Mononuclear cell (primary cell): Measurements from ENCODE around the gene NTF3. TPM values are rescaled to one million over a fixed set of nuclear protein-coding genes. Genes with fewer than 3 reads are reported as not detected.

Experiments
- H3K27me3 ChIP-seq: 2 replicates; pipeline ENCODE4 v1.6.0; 2011; ENCODE audit warnings: low read length, control low read depth; ENCODE audit not compliant: insufficient read depth
- H3K4me1 ChIP-seq: 2 replicates; pipeline ENCODE4 v1.5.1; 2011; ENCODE audit warnings: mild to moderate bottlenecking, low read length, control low read depth; ENCODE audit not compliant: insufficient read depth
- H3K4me3 ChIP-seq: 2 replicates; pipeline ENCODE4 v1.5.1; 2011; ENCODE audit warnings: mild to moderate bottlenecking, low read length, moderate library complexity
- H3K9me3 ChIP-seq: 2 replicates; pipeline ENCODE4 v1.5.1; 2011; ENCODE audit warnings: low read depth, mild to moderate bottlenecking, control low read depth, low read length
- total RNA-seq: library from RNA; depleted of rRNA; stranded (reverse); fragments of >200 nt; gene quantifications from one replicate; pipeline ENCODE4 v1.2.3, GENCODE V29; 2012

The NTF3 gene
- total RNA-seq, 1 donor: not detected

GRCh38 chr12:5484426-5484825 lies 52.5 kb downstream of the NTF3 start:
- no peaks in the 10 kb centered on the region for H3K27me3 ChIP-seq
- H3K4me3 ChIP-seq: no peak overlapping the region
- no peaks in the 10 kb centered on the region for H3K4me1 ChIP-seq
- no peaks in the 10 kb centered on the region for H3K9me3 ChIP-seq

- Histone ChIP-seq H3K9me3 (no peaks in the 10 kb centered on the region), H3K4me3 (no peak overlapping the region), H3K4me1 (no peaks in the 10 kb centered on the region), H3K27me3 (no peaks in the 10 kb centered on the region)
These were observed 53.5 kb downstream of the NTF3 start for GRCh38 chr12:5485454-5485853.

GRCh38 chr12:5487076-5487475 lies 55.2 kb downstream of the NTF3 start:
- no peaks in the 10 kb centered on the region for H3K27me3 ChIP-seq
- H3K9me3 ChIP-seq: no peaks in the 10 kb centered on the region
- H3K4me3 ChIP-seq: no peak overlapping the region
- H3K4me1 ChIP-seq: no peaks in the 10 kb centered on the region

GRCh38 chr12:5487948-5488625 lies 56.2 kb downstream of the NTF3 start:
- no peak overlapping the region for H3K4me3 ChIP-seq
- H3K27me3 ChIP-seq: no peaks in the 10 kb centered on the region
- H3K4me1 ChIP-seq: no peaks in the 10 kb centered on the region
- no peaks in the 10 kb centered on the region for H3K9me3 ChIP-seq

- H3K4me1 ChIP-seq: no peaks in the 10 kb centered on the region
- H3K9me3 ChIP-seq: no peaks in the 10 kb centered on the region
- H3K27me3 ChIP-seq: no peaks in the 10 kb centered on the region
- H3K4me3 ChIP-seq: no peak overlapping the region
These were observed 56.7 kb downstream of the NTF3 start for GRCh38 chr12:5488626-5488955.

GRCh38 chr12:5489017-5489416 lies 57.1 kb downstream of the NTF3 start:
- Histone ChIP-seq H3K27me3 (no peaks in the 10 kb centered on the region), H3K4me3 (no peak overlapping the region), H3K9me3 (no peaks in the 10 kb centered on the region), H3K4me1 (no peaks in the 10 kb centered on the region)

GRCh38 chr12:5489760-5490406 lies 58.0 kb downstream of the NTF3 start:
- Histone ChIP-seq H3K4me1 (no peaks in the 10 kb centered on the region), H3K4me3 (no peak overlapping the region), H3K9me3 (no peaks in the 10 kb centered on the region), H3K27me3 (no peaks in the 10 kb centered on the region)

GRCh38 chr12:5492562-5492961 lies 60.7 kb downstream of the NTF3 start:
- Histone ChIP-seq H3K4me3 (no peak overlapping the region), H3K9me3 (no peaks in the 10 kb centered on the region), H3K27me3 (no peaks in the 10 kb centered on the region), H3K4me1 (no peaks in the 10 kb centered on the region)

- no peaks in the 10 kb centered on the region for H3K9me3 ChIP-seq
- H3K4me3 ChIP-seq: no peak overlapping the region
- H3K27me3 ChIP-seq: no peaks in the 10 kb centered on the region
- no peaks in the 10 kb centered on the region for H3K4me1 ChIP-seq
These were observed 61.1 kb downstream of the NTF3 start for GRCh38 chr12:5493018-5493417.

- no peak overlapping the region for H3K4me3 ChIP-seq
- no peaks in the 10 kb centered on the region for H3K9me3 ChIP-seq
- H3K4me1 ChIP-seq: no peaks in the 10 kb centered on the region
- H3K27me3 ChIP-seq: no peaks in the 10 kb centered on the region
These were observed 62.4 kb downstream of the NTF3 start for GRCh38 chr12:5494343-5494742.

GRCh38 chr12:5497329-5498053 lies 65.6 kb downstream of the NTF3 start:
- Histone ChIP-seq H3K9me3 (no peaks in the 10 kb centered on the region), H3K4me1 (no peaks in the 10 kb centered on the region), H3K27me3 (no peaks in the 10 kb centered on the region), H3K4me3 (no peak overlapping the region)

GRCh38 chr12:5498076-5498475 lies 66.2 kb downstream of the NTF3 start:
- Histone ChIP-seq H3K9me3 (no peaks in the 10 kb centered on the region), H3K4me3 (no peak overlapping the region), H3K27me3 (no peaks in the 10 kb centered on the region), H3K4me1 (no peaks in the 10 kb centered on the region)

GRCh38 chr12:5498806-5499205 lies 66.9 kb downstream of the NTF3 start:
- Histone ChIP-seq H3K4me3 (no peak overlapping the region), H3K27me3 (no peaks in the 10 kb centered on the region), H3K4me1 (no peaks in the 10 kb centered on the region), H3K9me3 (no peaks in the 10 kb centered on the region)

GRCh38 chr12:5499566-5500330 lies 67.8 kb downstream of the NTF3 start:
- H3K4me1 ChIP-seq: no peaks in the 10 kb centered on the region
- no peaks in the 10 kb centered on the region for H3K9me3 ChIP-seq
- no peak overlapping the region for H3K4me3 ChIP-seq
- H3K27me3 ChIP-seq: no peaks in the 10 kb centered on the region

- Histone ChIP-seq H3K4me3 (no peak overlapping the region), H3K27me3 (no peaks in the 10 kb centered on the region), H3K4me1 (no peaks in the 10 kb centered on the region), H3K9me3 (no peaks in the 10 kb centered on the region)
These were observed 68.4 kb downstream of the NTF3 start for GRCh38 chr12:5500331-5500659.
